Large intestine (tissue), 3 donors: ENCODE measurements around the gene CLASP2. TPM values are rescaled to one million over a fixed set of nuclear protein-coding genes. Genes with fewer than 3 reads are reported as not detected.

Experiments
- DNase-seq, 2 donors: peaks; one replicate each; pipeline versions ENCODE4 v3.0.0 to v3.0.0-alpha.2; 2013
- H3K27ac ChIP-seq: one replicate; pipeline ENCODE4 v1.5.1; 2013; ENCODE audit warnings: low read length
- H3K27me3 ChIP-seq: 2 replicates; pipeline ENCODE4 v1.6.1; 2013; ENCODE audit warnings: low read length; ENCODE audit not compliant: control insufficient read depth, insufficient read depth
- H3K36me3 ChIP-seq: 2 replicates; pipeline ENCODE4 v1.6.1; 2013; ENCODE audit warnings: low read length; ENCODE audit not compliant: control insufficient read depth, insufficient read depth
- H3K4me1 ChIP-seq: one replicate; pipeline ENCODE4 v1.6.1; 2013; ENCODE audit warnings: low read length; ENCODE audit not compliant: control insufficient read depth, insufficient read depth
- H3K4me3 ChIP-seq: one replicate; pipeline ENCODE4 v1.5.1; 2013; ENCODE audit warnings: low read length
- H3K9me3 ChIP-seq: one replicate; pipeline ENCODE4 v1.6.1; 2013; ENCODE audit warnings: mild to moderate bottlenecking, low read depth, low read length, moderate library complexity; ENCODE audit not compliant: control insufficient read depth
- WGBS: methylation state at CpG from one replicate; pipeline ENCODE4 v1.1.5; 2013; ENCODE audit warnings: low lambda C conversion rate; ENCODE audit not compliant: insufficient coverage; 5-methylcytosine and 5-hydroxymethylcytosine counted together
- polyA plus RNA-seq: library from polyadenylated mRNA; unstranded; fragments of 120-200 nt; gene quantifications from one replicate; pipeline ENCODE4 v1.2.1, GENCODE V29; 2013

The CLASP2 gene
- polyA plus RNA-seq, 1 donor = 56.2 TPM

DNA sequence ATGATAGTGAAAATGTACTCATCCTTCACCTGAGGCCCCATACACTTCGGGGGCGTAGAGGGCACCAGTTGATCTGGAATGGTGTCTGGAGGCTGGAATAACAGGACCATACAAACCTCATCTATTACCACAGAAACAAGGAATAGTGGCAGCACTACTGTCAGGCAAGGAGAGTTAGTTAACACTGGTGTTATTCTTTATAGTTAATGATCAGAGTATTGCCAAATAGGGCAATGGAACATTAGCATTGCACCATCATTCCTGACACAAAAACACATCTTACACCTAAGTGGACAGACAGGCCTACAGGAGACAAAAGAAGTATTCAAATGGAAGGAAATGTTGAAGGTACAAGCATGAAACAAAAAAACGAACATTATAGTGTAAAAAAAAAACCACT lies 140.9 kb downstream of the CLASP2 start:
- Histone ChIP-seq H3K9me3 (no peaks in the 10 kb centered on the region), H3K4me1 (peaks cover 7% of the 10 kb centered on the region), H3K27ac (no peak overlapping the region), H3K4me3 (no peak overlapping the region), H3K36me3 (peaks cover 14% of the 10 kb centered on the region), H3K27me3 (no peaks in the 10 kb centered on the region)
- WGBS = 86% methylated on average over 1 of the region's 3 CpGs
- DNase-seq = peak; percentile 30 to 49

DNA sequence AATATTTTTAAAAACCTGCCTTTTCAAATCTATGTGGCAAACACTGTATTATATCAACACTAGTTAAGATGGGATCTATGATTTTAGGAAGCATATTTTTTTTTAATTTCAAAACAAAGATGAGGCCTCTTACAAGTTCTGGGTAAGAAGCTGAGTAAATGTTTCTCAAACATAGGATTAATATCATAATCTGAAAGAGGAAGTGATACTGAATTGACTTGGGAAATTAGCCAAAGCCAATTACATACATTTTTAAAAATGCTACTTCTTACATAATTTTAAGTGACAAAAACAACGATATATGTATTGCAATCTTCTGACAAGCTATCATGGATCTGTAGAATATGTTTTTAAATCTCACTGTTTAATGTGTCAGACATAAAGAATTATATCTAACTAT lies 142.7 kb downstream of the CLASP2 start:
- H3K27ac ChIP-seq = no peak overlapping the region
- H3K27me3 ChIP-seq = no peaks in the 10 kb centered on the region
- no peaks in the 10 kb centered on the region for H3K9me3 ChIP-seq
- H3K4me1 ChIP-seq = peaks cover 5% of the 10 kb centered on the region
- H3K36me3 ChIP-seq = peaks cover 13% of the 10 kb centered on the region
- no peak overlapping the region for H3K4me3 ChIP-seq
- 100% methylated on average over 1 of the region's 1 CpG for WGBS
- no peak for DNase-seq

DNA sequence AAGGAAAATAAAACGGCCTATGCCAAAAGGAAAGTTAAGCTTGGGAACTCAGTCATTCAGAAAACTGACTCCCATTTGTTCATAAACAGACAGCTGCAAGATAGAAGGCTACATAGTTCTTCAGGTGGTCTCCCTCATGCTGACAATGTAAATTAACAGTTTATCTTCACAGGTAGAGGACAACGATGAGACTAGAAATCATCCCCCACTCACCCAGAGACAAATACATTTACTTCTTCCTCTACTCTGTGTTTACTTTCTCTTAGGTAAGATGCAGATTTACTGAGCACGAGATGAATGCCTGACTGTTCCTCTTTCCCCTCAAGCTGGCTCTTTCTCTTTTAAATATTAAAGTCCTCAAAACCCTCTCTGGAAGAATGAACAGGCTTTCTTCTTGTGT lies 160.2 kb downstream of the CLASP2 start:
- DNase-seq = no peak
- no peak overlapping the region for H3K4me3 ChIP-seq
- peaks cover 24% of the 10 kb centered on the region for H3K36me3 ChIP-seq
- no peaks in the 10 kb centered on the region for H3K4me1 ChIP-seq
- no peaks in the 10 kb centered on the region for H3K27me3 ChIP-seq
- WGBS = 67% methylated on average over 1 of the region's 3 CpGs
- no peaks in the 10 kb centered on the region for H3K9me3 ChIP-seq
- no peak overlapping the region for H3K27ac ChIP-seq

DNA sequence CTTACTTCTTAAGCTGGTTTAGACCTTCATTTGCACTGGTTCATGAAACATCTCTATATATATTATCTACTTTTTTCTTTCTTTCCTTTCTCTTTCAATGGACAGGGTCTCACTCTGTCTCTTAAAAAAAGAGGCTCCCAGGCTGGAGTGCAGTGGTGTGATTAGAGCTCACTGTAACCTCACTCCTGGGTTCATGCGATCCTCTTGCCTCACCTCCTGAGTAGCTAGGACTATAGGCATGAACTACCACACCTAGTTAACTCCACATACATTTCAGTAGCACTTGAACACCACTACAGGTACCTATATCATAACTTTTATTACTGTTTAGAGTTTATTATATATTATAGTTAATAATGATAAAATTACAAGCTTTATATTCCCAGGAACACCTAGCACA lies 160.8 kb downstream of the CLASP2 start:
- DNase-seq = no peak
- no peaks in the 10 kb centered on the region for H3K27me3 ChIP-seq
- H3K9me3 ChIP-seq = no peaks in the 10 kb centered on the region
- no CpG with 5 or more reads among the region's 1 CpG for WGBS
- no peak overlapping the region for H3K4me3 ChIP-seq
- no peaks in the 10 kb centered on the region for H3K4me1 ChIP-seq
- H3K36me3 ChIP-seq = peaks cover 24% of the 10 kb centered on the region
- no peak overlapping the region for H3K27ac ChIP-seq

DNA sequence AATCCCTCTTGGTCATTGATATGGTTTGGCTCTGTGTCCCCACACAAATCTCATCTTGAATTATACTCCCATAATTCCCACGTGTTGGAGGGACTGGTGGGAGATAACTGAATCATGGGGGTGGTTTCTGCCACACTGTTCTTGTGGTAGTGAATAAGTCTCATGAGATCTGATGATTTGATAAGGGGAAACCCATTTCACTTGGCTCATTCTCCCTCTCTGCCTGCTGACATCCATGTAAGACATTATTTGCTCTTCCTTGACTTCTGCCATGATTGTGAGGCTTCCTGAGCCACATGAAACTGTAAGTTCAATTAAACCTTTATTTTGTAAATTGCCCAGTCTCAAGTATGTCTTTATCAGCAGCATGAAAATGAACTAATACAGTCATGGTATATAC lies 171.0 kb downstream of the CLASP2 start:
- H3K36me3 ChIP-seq = peaks cover 31% of the 10 kb centered on the region
- no peak overlapping the region for H3K4me3 ChIP-seq
- no peaks in the 10 kb centered on the region for H3K27me3 ChIP-seq
- no peak for DNase-seq
- no peaks in the 10 kb centered on the region for H3K4me1 ChIP-seq
- WGBS = no CpG with 5 or more reads among the region's 1 CpG
- H3K9me3 ChIP-seq = no peaks in the 10 kb centered on the region
- no peak overlapping the region for H3K27ac ChIP-seq

DNA sequence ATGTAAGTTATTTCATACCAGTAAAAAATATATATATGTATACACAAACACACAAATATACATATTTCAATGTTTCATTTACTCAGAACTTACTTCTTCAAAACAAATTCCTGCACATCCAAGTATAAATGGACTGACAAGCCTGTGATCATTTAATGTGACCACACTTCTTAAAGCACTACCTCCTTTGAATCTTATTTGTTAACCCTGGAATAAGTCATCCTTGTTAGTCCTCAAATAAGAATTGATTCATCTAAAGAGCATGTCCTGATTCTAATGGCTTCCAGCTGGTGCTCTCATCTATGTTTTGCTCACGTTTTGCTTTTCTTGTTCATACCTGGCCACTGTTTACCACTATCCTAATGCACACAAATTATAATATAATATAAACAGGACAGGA lies 173.9 kb downstream of the CLASP2 start:
- Histone ChIP-seq H3K27me3 (no peaks in the 10 kb centered on the region), H3K9me3 (no peaks in the 10 kb centered on the region), H3K4me3 (no peak overlapping the region), H3K4me1 (no peaks in the 10 kb centered on the region), H3K36me3 (peaks cover 24% of the 10 kb centered on the region), H3K27ac (no peak overlapping the region)
- no peak for DNase-seq
- WGBS = 100% methylated on average over 1 of the region's 1 CpG

DNA sequence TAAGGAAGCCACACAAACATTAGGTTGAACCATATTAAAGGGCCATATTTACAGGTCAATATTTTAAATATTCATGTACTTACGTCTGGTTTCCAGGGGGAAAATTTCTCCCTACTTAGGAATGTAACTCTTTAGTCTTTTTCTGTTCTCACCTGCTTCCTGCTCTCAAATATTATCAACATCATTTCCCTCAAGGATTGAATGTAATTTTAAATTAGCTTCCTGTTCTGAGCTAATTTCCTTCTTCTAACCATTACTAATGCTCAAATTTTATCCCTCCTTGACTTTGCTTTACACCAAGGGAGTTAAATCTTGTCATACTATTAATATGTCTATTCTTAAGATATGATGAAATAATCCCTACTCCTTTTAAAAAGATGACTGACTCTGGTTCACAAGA lies 174.5 kb downstream of the CLASP2 start:
- peaks cover 21% of the 10 kb centered on the region for H3K36me3 ChIP-seq
- WGBS = 100% methylated on average over 1 of the region's 1 CpG

DNA sequence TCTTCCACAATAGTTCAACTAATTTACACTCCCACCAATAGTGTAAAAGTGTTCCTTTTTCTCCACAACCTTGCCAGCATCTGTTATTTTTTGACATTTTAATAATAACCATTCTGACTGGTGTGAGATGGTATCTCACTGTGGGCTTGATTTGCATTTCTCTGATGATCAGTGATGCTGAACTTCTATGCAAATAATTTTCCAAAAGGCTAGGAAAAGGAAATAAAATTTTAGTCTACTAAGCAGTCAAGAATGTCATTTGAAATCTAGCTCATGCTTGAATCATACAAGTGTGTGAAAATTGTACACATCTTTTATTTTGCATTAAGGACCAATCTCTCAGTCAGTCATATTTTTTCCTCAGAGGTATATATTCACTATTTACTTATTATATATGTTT lies 176.1 kb downstream of the CLASP2 start:
- DNase-seq = no peak
- Histone ChIP-seq H3K36me3 (peaks cover 24% of the 10 kb centered on the region), H3K27me3 (no peaks in the 10 kb centered on the region), H3K4me1 (no peaks in the 10 kb centered on the region), H3K9me3 (no peaks in the 10 kb centered on the region), H3K27ac (no peak overlapping the region), H3K4me3 (no peak overlapping the region)

More for the DNA sequence above, 174.5 kb downstream of the CLASP2 start:
- no peaks in the 10 kb centered on the region for H3K27me3 ChIP-seq
- no peak overlapping the region for H3K4me3 ChIP-seq
- DNase-seq = no peak
- H3K27ac ChIP-seq = no peak overlapping the region
- H3K9me3 ChIP-seq = no peaks in the 10 kb centered on the region
- no peaks in the 10 kb centered on the region for H3K4me1 ChIP-seq

DNA sequence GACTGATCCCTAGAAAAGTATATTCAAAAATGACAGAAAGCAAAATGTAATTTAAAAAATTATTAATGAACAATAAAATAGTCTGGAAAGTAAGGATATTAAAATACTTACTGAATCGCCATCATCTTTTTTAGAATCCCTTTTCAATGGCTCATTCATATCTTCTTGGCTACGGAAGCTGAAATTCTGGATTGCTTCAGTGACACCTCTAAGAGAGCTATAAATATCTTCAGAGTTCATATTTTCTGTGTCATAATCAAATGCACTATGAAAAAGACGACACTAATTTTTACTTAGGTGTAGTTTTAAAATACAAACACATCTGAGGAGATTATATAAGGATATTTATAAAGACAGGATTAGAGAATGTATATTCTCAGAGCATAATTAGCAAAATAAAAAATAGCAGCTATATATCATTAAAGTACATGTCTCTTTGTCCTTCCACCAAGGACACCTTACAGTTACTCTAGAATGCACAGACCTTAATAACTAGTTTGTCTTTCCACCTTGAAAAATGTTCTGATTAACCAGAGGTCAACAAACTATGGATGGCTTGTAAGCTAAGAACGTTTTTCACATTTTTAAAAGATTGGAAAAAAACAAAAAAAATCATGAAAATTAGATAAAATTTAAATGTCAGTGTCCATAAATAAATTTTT lies 179.2 kb downstream of the CLASP2 start:
- no peaks in the 10 kb centered on the region for H3K9me3 ChIP-seq
- WGBS = 94% methylated on average over 3 of the region's 4 CpGs
- no peak for DNase-seq
- no peaks in the 10 kb centered on the region for H3K4me1 ChIP-seq
- H3K27me3 ChIP-seq = no peaks in the 10 kb centered on the region
- H3K36me3 ChIP-seq = peaks cover 33% of the 10 kb centered on the region
- H3K27ac ChIP-seq = no peak overlapping the region
- H3K4me3 ChIP-seq = no peak overlapping the region

DNA sequence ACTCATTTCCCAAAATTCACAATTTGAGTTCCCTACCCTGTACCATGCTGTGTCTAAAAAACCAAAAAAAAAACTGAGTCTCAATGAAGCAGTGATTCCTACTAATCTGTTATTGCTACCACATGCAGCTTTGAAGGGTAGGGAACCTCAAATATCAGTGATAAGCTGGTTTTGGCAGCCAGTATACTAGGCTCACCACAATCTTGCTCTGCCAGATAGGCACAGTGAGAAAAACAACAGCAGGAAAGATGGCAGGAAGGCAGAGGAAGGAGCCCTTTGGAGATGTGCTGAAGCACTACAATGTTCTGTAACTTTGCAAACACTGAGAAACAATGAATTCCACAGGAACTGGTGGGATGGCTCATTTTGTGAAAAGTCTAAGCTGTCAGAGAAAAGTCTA lies 180.9 kb downstream of the CLASP2 start:
- H3K27ac ChIP-seq = no peak overlapping the region
- no peak overlapping the region for H3K4me3 ChIP-seq
- H3K4me1 ChIP-seq = no peaks in the 10 kb centered on the region
- no peaks in the 10 kb centered on the region for H3K9me3 ChIP-seq
- no peaks in the 10 kb centered on the region for H3K27me3 ChIP-seq
- no peak for DNase-seq
- peaks cover 26% of the 10 kb centered on the region for H3K36me3 ChIP-seq

DNA sequence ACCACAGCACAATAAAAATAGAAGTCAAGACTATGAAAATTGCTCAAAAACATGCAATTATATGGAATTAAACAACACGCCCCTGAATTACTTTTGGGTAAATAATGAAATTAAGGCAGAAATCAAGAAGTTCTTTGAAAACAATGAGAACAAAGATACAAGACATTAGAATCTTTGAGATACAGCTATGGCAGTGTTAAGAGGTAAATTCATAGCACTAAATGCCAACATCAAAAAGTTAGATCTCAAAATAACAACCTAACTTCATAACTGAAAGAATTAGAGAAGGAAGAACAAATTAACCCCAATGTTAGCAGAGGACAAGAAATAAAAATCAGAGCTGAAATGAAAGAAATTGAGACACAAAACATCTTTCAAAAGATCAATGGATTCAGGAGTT lies 191.3 kb downstream of the CLASP2 start:
- H3K36me3 ChIP-seq = peaks cover 20% of the 10 kb centered on the region
- WGBS = 100% methylated on average over 1 of the region's 1 CpG
- H3K9me3 ChIP-seq = peaks cover 23% of the 10 kb centered on the region
- no peak overlapping the region for H3K4me3 ChIP-seq
- H3K27ac ChIP-seq = no peak overlapping the region
- H3K4me1 ChIP-seq = no peaks in the 10 kb centered on the region
- no peak for DNase-seq
- no peaks in the 10 kb centered on the region for H3K27me3 ChIP-seq
